ENCODE measurements around the gene KRT23. TPM values are rescaled to one million over a fixed set of nuclear protein-coding genes. Genes with fewer than 3 reads are reported as not detected.

The KRT23 gene
- total RNA-seq, 8 experiments from 2014 or later: 0.36 to 1.2 (median 0.66) TPM; not detected in 5

GRCh38 chr17:40902498-40902897, 34.9 kb downstream of the KRT23 start:
- Histone ChIP-seq H3K4me1 (replicated peaks in 1 of 2) (peaks cover 0 to 2% of the 10 kb centered on the region in 2 donors), H3K4me3 (no peak overlapping the region), H3K27ac (no peak overlapping the region)
- ATAC-seq (replicated peaks in 6 of 8): no peak
- in situ Hi-C loops (cut with MboI; ENCODE audit: low pct_unique_long_range_greater_than_20kb in 2 of 9, low sequenced_read_pairs in 9 of 9, unreplicated experiment in 9 of 9): loop anchor here (10.0 to 25.0 kb wide), 6 partner anchors 410 to 760 kb away; partner anchors contain the start of genes KRT35 (in 2 of the 9), KRT36 (in 2 of the 9), KRT9 (in 1 of the 9) and KRTAP16-1 (in 1 of the 9)
- WGBS, 10 experiments: 40 to 100% (median 89%) methylated on average over 1 to 3 of the region's 4 CpGs; no CpG with 5 or more reads in 4 of the 10 experiments

- no peak overlapping the region for H3K27ac ChIP-seq
- peak in 4 of 8 experiments; percentile 28 to 98 (median 82) for ATAC-seq (replicated peaks in 6 of 8)
- H3K4me1 ChIP-seq (replicated peaks in 1 of 2): peaks cover 0 to 5% of the 10 kb centered on the region in 2 donors
- no peak overlapping the region for H3K4me3 ChIP-seq
- in situ Hi-C loops (cut with MboI; ENCODE audit: low pct_unique_long_range_greater_than_20kb in 2 of 9, low sequenced_read_pairs in 9 of 9, unreplicated experiment in 9 of 9): loop anchor here (10.0 to 25.0 kb wide), 6 partner anchors 410 to 760 kb away; partner anchors contain the start of genes KRT35 (in 2 of the 9), KRT36 (in 2 of the 9), KRT9 (in 1 of the 9) and KRTAP16-1 (in 1 of the 9)
- 86 to 100% (median 100%) methylated on average over 1 of the region's 1 CpG; no CpG with 5 or more reads in 4 of the 10 experiments for WGBS, 10 experiments
Observed at GRCh38 chr17:40901981-40902474, 35.4 kb downstream of the KRT23 start.

DNA sequence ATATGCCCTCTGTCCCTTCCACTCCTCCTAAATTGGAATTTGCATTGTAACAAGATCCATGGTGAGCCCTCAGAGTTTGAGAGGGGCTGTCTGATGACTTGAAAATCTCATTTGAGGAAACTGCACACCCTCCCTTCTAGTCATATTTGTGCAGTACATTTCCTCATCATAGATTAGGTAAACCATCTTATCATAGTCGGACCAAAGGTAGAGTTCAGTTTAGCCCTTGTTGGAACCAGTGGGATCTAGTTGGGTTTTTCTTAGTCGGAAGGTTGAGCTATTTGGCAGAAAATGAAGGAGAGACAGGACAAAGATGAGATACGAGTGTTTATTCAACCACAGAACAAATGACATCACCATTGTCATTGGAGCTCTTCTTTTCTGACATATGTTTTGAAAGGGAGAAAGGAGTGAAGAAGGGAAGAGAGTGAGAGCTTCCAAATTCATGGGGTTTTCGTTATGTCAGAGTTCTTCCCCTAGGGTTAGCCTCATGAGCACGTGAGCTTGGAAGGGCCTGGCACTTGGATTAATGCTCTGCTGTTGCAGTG, 36.6 kb downstream of the KRT23 start:
- H3K4me3 ChIP-seq: no peak overlapping the region
- in situ Hi-C loops (cut with MboI; ENCODE audit: low pct_unique_long_range_greater_than_20kb in 2 of 9, low sequenced_read_pairs in 9 of 9, unreplicated experiment in 9 of 9): loop anchor here (10.0 to 25.0 kb wide), 6 partner anchors 411 to 761 kb away; partner anchors contain the start of genes KRT35 (in 2 of the 9), KRT36 (in 2 of the 9), KRT9 (in 1 of the 9) and KRTAP16-1 (in 1 of the 9)
- no peak overlapping the region for H3K27ac ChIP-seq
- ATAC-seq (replicated peaks in 6 of 8): no peak
- H3K4me1 ChIP-seq (replicated peaks in 1 of 2): peaks cover 0 to 12% of the 10 kb centered on the region in 2 donors
- WGBS, 10 experiments: 15 to 86% (median 53%) methylated on average over 1 to 5 of the region's 5 CpGs; no CpG with 5 or more reads in 1 of the 10 experiments

- in situ Hi-C loops (cut with MboI; ENCODE audit: low pct_unique_long_range_greater_than_20kb in 2 of 9, low sequenced_read_pairs in 9 of 9, unreplicated experiment in 9 of 9): no loop called here
- 63 to 86% (median 73%) methylated on average over 1 to 4 of the region's 4 CpGs for WGBS, 10 experiments
- ATAC-seq (replicated peaks in 6 of 8): peak in 5 of 8 experiments; percentile 82 to 92 (median 90)
- no peak overlapping the region for H3K4me3 ChIP-seq
- peaks cover 0 to 12% of the 10 kb centered on the region in 2 donors for H3K4me1 ChIP-seq (replicated peaks in 1 of 2)
- H3K27ac ChIP-seq: no peak overlapping the region
Observed at GRCh38 chr17:40896916-40897455, 40.5 kb downstream of the KRT23 start.

- in situ Hi-C loops (cut with MboI; ENCODE audit: low pct_unique_long_range_greater_than_20kb in 2 of 9, low sequenced_read_pairs in 9 of 9, unreplicated experiment in 9 of 9): no loop called here
- Histone ChIP-seq H3K4me3 (no peak overlapping the region), H3K27ac (no peak overlapping the region), H3K4me1 (replicated peaks in 1 of 2) (peaks cover 0 to 12% of the 10 kb centered on the region in 2 donors)
- WGBS, 10 experiments: 0 to 83% (median 53%) methylated on average over 1 to 6 of the region's 9 CpGs; no CpG with 5 or more reads in 3 of the 10 experiments
- ATAC-seq (replicated peaks in 6 of 8): no peak
Observed at GRCh38 chr17:40895106-40895730, 42.2 kb downstream of the KRT23 start.

- 31 to 100% (median 54%) methylated on average over 1 to 2 of the region's 2 CpGs for WGBS, 10 experiments
- Histone ChIP-seq H3K4me1 (replicated peaks in 1 of 2) (peaks cover 0 to 8% of the 10 kb centered on the region in 2 donors), H3K4me3 (no peak overlapping the region), H3K27ac (no peak overlapping the region)
- ATAC-seq (replicated peaks in 6 of 8): no peak
- in situ Hi-C loops (cut with MboI; ENCODE audit: low pct_unique_long_range_greater_than_20kb in 2 of 9, low sequenced_read_pairs in 9 of 9, unreplicated experiment in 9 of 9): no loop called here
Observed at GRCh38 chr17:40888196-40888720, 49.2 kb downstream of the KRT23 start.

GRCh38 chr17:40886090-40886489, 51.4 kb downstream of the KRT23 start:
- no peak overlapping the region for H3K27ac ChIP-seq
- ATAC-seq (replicated peaks in 6 of 8): peak in 5 of 8 experiments; percentile 64 to 93 (median 70)

DNA sequence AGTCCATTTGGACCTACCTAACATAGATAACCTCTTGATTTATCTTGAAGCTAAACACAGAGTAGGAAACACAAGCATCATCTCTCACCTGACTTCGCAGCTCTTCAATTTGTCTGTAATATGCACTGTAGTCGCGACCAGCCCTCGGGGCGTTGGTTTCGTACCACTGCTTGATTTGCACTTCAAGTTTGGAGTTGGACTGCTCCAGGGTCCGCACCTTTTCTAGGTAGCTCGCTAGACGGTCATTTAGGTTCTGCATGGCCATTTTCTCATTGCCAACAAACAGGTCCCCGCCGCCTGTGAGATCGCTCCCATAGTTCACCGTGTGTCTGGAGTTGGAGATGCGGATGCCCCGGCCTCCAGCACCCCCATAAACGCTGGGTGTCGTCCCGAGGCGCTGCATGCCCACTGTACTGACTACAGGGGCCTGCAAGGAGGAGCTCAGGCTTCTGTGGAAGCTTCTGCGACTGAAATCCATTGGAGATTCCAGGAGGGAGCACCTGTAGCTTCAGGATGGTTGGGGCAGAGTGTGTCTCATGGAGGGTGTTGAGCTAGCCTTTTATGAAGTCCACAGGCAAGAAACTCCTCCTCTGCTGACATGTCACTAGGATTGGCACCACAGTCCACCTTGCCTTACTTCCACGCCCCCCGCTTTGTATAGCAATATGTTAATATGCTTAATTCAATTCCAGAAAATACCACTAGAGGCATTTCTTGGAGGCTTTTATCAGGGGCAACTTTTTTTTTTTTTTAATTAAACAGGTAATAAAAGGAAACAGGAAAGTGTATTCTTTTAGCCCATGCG, 52.5 kb downstream of the KRT23 start, which contains the start of gene KRT20:
Gene KRT20 (minus strand): TSS at position 535 of the 805 bp plus-strand sequence. CDS start 57 bp downstream, at position 478.
- no peak for ATAC-seq (replicated peaks in 6 of 8)
- H3K4me1 ChIP-seq (replicated peaks in 1 of 2): peaks cover 0 to 8% of the 10 kb centered on the region in 2 donors
- H3K4me3 ChIP-seq: no peak within 1 kb of the TSS
- H3K27ac ChIP-seq: no peak within 1 kb of the TSS
- in situ Hi-C loops (cut with MboI; ENCODE audit: low pct_unique_long_range_greater_than_20kb in 2 of 9, low sequenced_read_pairs in 9 of 9, unreplicated experiment in 9 of 9): no loop called here
- 51 to 100% (median 95%) methylated on average over 1 to 20 of the region's 23 CpGs; no CpG with 5 or more reads in 1 of the 10 experiments for WGBS, 10 experiments

More at GRCh38 chr17:40886090-40886489, 51.4 kb downstream of the KRT23 start:
- Histone ChIP-seq H3K4me1 (replicated peaks in 1 of 2) (peaks cover 0 to 8% of the 10 kb centered on the region in 2 donors), H3K4me3 (no peak overlapping the region)
- in situ Hi-C loops (cut with MboI; ENCODE audit: low pct_unique_long_range_greater_than_20kb in 2 of 9, low sequenced_read_pairs in 9 of 9, unreplicated experiment in 9 of 9): no loop called here
- 40 to 88% (median 80%) methylated on average over 1 to 2 of the region's 3 CpGs; no CpG with 5 or more reads in 7 of the 10 experiments for WGBS, 10 experiments

GRCh38 chr17:40883626-40884334, 53.7 kb downstream of the KRT23 start:
- H3K4me3 ChIP-seq: no peak overlapping the region
- no peaks in the 10 kb centered on the region for H3K4me1 ChIP-seq (replicated peaks in 1 of 2)
- WGBS, 10 experiments: 0 to 96% (median 89%) methylated on average over 1 to 7 of the region's 7 CpGs
- no peak for ATAC-seq (replicated peaks in 6 of 8)
- in situ Hi-C loops (cut with MboI; ENCODE audit: low pct_unique_long_range_greater_than_20kb in 2 of 9, low sequenced_read_pairs in 9 of 9, unreplicated experiment in 9 of 9): no loop called here
- H3K27ac ChIP-seq: no peak overlapping the region

DNA sequence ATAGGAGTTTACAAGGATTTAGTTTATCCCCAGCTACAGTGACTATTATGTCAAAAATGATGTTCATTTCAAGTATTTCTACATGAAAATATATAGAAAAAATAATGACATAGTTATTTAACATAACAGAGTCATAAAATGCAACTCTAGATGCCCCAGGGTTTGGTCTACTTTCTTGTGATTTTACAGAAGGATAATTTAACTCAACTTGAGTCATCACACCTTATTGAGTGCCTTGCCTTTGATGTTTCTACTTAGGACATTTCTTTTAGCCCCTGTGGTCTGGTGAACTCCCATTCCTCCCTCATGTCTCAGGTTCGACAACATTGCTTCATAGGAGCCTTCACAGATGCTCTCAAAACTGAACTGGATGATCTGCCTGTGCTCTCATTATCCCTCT, 54.4 kb downstream of the KRT23 start:
- ATAC-seq (replicated peaks in 6 of 8): no peak
- 0 to 100% (median 78%) methylated on average over 1 of the region's 1 CpG; no CpG with 5 or more reads in 5 of the 10 experiments for WGBS, 10 experiments
- H3K4me3 ChIP-seq: no peak overlapping the region
- H3K27ac ChIP-seq: no peak overlapping the region
- in situ Hi-C loops (cut with MboI; ENCODE audit: low pct_unique_long_range_greater_than_20kb in 2 of 9, low sequenced_read_pairs in 9 of 9, unreplicated experiment in 9 of 9): no loop called here
- H3K4me1 ChIP-seq (replicated peaks in 1 of 2): no peaks in the 10 kb centered on the region

DNA sequence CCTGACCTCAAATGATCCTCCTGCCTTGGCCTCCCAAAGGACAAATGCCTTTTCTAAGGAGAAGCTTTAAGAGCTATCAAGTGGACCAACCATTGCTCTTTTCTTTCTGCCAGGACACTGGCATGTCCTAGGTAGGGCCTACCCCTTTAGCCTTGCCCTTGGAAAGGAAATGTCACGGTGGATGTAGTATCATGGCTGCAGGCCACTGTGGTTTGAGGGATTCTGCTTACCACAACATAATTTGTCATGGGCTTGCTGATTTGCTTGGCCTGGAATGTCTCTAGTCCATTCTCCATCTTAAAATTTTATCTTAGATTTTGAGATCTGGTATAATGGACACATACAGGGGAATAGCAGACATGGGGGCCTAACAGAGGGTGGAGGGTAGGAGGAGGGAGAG, 58.4 kb downstream of the KRT23 start:
- H3K4me3 ChIP-seq: no peak overlapping the region
- in situ Hi-C loops (cut with MboI; ENCODE audit: low pct_unique_long_range_greater_than_20kb in 2 of 9, low sequenced_read_pairs in 9 of 9, unreplicated experiment in 9 of 9): no loop called here
- H3K4me1 ChIP-seq (replicated peaks in 1 of 2): peaks cover 0 to 2% of the 10 kb centered on the region in 2 donors
- 42 to 100% (median 88%) methylated on average over 1 of the region's 1 CpG; no CpG with 5 or more reads in 4 of the 10 experiments for WGBS, 10 experiments
- no peak overlapping the region for H3K27ac ChIP-seq
- no peak for ATAC-seq (replicated peaks in 6 of 8)
